HFF-Myc (cell line): Measurements from ENCODE around the gene STK39.

Source experiments
- DNase-seq: peaks from one replicate; pipeline ENCODE4 v3.0.0-alpha.2; 2011; ENCODE audit warnings: low read depth; ENCODE audit errors: extremely low read depth
- H3K4me3 ChIP-seq: replicated peaks from 2 replicates; pipeline ENCODE4 v1.5.1; 2011; ENCODE audit warnings: low read depth, mild to moderate bottlenecking, control low read depth, low read length
- TF ChIP-seq, protein P1 (sequence below): IDR thresholded peaks from 2 replicates; pipeline ENCODE4 v1.5.1; 2012; ENCODE audit warnings: mild to moderate bottlenecking, low read depth, low read length, control low read depth; ENCODE audit errors: missing control alignments

Gene STK39

DNA sequence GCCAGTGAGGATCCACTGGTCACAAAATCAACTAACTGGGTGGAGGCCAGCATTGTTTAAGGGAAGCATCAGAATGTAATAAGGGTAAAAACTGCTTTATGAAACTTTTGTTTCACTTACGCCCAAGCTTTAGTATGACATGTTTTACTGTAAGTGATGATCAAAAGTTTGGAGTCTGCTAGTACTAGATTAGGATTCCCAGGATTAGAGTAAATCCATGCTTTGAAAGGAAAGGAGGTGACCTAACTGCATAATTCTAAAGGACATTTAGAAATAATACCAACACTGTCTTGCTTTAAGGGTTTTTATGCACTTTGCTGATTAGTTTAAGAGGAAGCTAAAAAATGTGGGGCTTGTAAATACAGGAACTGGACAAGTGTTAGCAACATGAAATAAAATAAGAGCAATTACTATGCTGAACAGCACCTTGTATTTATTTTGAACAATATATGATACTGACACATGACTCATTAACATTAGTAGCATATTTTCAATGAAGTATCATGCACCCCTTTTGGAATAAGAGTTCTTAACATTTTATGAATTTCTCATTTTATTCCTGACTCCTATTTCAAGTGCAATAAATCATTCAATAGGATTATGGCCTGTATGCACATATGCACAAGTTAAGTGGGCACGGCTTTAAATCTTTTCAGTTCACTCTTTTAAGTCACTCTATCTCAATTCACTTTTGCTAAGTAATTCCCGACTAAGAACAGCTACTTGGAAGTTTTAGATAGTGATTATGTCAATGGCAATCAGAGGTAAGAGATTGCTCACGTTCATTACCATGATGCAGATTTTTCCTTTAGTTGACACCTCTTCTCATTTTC lies 62.5 kb downstream of the STK39 start:
- no peak for DNase-seq
- H3K4me3 ChIP-seq, result no peak overlapping the region
- TF ChIP-seq, protein P1, sequence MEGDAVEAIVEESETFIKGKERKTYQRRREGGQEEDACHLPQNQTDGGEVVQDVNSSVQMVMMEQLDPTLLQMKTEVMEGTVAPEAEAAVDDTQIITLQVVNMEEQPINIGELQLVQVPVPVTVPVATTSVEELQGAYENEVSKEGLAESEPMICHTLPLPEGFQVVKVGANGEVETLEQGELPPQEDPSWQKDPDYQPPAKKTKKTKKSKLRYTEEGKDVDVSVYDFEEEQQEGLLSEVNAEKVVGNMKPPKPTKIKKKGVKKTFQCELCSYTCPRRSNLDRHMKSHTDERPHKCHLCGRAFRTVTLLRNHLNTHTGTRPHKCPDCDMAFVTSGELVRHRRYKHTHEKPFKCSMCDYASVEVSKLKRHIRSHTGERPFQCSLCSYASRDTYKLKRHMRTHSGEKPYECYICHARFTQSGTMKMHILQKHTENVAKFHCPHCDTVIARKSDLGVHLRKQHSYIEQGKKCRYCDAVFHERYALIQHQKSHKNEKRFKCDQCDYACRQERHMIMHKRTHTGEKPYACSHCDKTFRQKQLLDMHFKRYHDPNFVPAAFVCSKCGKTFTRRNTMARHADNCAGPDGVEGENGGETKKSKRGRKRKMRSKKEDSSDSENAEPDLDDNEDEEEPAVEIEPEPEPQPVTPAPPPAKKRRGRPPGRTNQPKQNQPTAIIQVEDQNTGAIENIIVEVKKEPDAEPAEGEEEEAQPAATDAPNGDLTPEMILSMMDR, result no peak

DNA sequence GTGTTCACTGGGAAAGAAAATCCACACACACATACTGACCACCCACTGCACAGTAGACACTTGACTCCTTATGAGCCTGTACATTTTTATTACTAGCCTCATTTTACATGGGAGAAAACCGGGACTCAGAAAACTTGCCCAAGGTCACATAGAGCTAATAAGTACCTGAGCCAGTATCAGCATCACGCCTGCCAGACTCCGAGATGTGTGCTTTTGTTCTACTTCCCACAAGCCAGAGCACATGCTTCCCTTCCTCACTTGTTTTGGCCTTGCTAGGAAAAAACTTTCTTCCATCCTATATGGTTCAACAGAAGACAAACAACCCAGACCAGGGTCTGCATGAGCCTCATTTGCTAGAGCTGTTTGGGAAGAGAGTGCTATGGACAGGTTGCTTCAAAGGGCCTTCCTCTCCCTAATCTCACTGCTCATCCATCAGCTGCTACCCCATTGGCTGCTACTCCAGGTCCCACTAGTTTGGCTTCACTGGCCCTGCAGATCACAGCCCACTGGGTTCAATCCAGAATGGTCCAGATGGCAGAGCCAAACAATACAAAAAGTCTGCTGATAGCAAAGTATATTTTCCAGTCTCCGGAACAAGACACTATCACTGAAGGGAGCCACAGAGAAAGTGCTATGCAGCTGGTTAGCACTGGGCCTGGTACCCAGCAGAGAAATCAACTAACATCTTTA lies 63.9 kb downstream of the STK39 start:
- H3K4me3 ChIP-seq, result no peak overlapping the region
- no peak for DNase-seq

DNA sequence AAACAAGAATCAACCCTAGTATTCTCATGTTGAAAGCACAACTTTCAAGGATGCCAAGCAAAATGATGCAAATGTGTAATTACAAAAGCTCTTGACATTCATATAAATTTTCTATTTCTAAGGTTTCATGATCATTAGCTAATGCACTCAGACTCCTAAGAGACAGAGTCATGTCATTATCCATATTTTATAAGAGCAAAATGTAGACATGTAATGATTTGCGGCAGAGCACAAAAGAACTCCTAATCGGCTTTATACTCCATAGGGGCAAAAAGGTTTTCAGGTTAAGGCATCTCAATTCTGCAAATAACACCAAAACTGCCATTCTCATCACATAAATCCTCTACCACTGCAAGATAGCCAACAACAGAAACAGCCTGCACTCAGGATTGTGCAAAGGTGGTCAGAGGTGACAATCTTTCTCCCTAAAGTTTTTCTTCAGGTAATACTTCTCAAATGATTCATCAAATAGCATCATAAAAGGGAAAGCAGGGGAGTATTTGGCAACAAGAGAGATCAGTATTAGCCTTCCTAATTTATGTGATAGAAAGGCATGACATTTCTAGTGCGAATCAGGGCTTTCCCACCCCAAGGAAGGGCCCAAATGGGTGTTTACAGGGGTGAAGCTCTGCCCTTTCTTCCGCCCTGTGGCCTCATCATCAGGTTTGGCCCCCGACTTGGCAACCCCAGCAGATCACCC lies 64.7 kb downstream of the STK39 start:
- H3K4me3 ChIP-seq, result no peak overlapping the region
- TF ChIP-seq, protein P1, result no peak
- no peak for DNase-seq

More for the DNA sequence above, 63.9 kb downstream of the STK39 start:
- TF ChIP-seq, protein P1, result no peak

DNA sequence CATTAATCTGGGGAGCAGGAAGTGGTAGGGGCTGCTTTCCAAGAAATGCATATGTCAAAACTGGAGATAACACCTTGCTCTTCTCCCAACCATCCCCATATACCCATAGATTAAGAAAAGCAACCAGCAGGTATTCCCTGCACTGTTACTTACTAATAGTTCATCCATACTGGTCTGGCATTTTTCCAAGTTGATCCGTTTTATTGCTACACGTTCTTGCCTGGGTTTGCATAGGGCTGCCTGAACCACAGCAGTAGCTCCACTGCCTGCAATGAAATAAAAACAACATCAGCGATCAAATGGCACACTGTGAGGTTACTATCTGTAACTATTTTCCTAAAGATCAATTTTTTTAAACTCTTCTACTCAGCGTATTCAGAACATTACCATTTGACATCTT lies 65.6 kb downstream of the STK39 start:
- H3K4me3 ChIP-seq, result no peak overlapping the region
- TF ChIP-seq, protein P1, result no peak
- DNase-seq, result no peak

DNA sequence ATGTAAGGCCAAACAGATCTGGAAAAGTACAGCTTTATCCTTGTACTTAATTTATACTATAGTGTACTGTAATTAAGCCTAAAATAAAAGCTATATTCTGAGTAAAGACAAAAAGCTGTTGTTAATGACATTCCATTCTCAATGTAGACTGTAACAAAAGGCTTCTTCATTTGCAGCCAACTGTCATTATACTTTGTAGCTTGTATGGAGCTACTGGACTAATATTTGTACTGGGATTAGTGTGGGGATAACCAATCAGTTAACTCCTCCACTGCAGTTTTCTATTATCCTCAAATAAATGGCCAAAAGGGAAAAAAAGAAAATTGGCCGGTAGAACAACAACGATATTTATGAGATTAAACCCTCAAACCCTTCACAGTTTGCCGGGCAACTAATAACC lies 66.5 kb downstream of the STK39 start:
- TF ChIP-seq, protein P1, result no peak
- DNase-seq, result no peak
- no peak overlapping the region for H3K4me3 ChIP-seq

DNA sequence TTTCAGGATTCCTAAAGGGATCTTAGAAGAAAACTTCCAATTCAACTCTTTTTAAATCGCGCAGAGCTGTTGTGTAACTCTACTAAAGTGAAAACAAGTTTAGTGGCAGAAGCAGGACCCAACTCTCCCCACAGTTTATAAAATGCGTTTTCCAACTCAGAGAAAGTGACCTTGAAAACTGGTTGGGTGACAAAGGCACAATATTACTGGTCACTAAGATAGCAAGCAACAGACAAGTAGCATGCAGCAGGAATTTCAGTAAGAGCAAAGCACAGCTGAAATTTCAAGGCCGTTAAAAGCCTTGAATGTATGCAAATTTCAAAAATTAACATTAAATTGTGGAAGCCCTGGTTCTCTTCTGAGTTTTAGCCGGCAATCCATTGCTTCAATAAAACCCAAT lies 66.9 kb downstream of the STK39 start:
- TF ChIP-seq, protein P1, result no peak
- DNase-seq, result no peak
- no peak overlapping the region for H3K4me3 ChIP-seq
